HuH-7 (cell line): Measurements from ENCODE around the gene USP17L26.
"Not testable (repeated sequence)": the region's sequence is repeated elsewhere in the genome, so short reads cannot be mapped to it uniquely, and the experiment has no call there.

Experiments used
- DNase-seq: peaks from one replicate; pipeline ENCODE4 v3.0.0; 2011; ENCODE audit warnings: low spot score

The USP17L26 gene, protein sequence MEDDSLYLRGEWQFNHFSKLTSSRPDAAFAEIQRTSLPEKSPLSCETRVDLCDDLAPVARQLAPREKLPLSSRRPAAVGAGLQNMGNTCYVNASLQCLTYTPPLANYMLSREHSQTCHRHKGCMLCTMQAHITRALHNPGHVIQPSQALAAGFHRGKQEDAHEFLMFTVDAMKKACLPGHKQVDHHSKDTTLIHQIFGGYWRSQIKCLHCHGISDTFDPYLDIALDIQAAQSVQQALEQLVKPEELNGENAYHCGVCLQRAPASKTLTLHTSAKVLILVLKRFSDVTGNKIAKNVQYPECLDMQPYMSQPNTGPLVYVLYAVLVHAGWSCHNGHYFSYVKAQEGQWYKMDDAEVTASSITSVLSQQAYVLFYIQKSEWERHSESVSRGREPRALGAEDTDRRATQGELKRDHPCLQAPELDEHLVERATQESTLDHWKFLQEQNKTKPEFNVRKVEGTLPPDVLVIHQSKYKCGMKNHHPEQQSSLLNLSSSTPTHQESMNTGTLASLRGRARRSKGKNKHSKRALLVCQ

DNA sequence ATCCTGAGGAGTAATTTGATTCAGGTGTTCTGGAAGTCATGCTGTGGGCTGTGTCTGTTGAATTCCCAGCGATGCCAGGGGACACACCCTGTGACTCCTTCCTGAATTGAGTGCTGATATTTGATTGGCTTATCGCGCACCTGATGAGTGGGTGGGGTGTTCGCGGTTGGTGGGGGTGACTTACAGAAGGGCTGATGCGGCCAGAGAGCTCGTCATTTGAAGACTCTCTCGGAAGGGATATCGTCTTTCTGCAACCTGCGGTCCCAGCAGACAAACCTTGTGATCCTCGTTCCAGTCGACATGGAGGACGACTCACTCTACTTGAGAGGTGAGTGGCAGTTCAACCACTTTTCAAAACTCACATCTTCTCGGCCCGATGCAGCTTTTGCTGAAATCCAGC, at the start of gene USP17L26:
Gene USP17L26 (plus strand): TSS at position 301 of the 400 bp plus-strand sequence. CDS start 0 bp downstream, at position 301.
- not testable (repeated sequence) for DNase-seq

DNA sequence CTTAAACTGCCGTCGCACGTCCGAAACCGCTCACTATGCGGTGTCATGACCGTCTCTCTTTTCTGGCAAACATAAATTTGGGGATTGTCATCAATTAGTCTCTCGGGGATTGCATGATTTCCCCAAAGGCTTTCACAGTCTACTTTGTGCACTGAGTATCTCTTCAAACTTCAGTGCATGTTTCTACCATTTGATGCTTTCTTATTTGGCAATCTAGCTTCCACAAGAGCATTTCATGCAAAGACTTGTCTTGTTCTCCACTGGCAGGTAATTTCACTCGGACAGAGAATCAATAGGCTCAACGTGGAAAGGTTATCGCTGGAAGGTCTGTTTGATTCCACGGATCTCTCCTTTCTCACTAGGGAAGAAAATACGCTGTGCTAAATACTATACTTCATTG, 10.3 kb upstream of the USP17L26 start:
- DNase-seq: not testable (repeated sequence)

DNA sequence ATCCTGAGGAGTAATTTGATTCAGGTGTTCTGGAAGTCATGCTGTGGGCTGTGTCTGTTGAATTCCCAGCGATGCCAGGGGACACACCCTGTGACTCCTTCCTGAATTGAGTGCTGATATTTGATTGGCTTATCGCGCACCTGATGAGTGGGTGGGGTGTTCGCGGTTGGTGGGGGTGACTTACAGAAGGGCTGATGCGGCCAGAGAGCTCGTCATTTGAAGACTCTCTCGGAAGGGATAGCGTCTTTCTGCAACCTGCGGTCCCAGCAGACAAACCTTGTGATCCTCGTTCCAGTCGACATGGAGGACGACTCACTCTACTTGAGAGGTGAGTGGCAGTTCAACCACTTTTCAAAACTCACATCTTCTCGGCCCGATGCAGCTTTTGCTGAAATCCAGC, 9.6 kb upstream of the USP17L26 start, which contains the start of gene USP17L24:
Gene USP17L24 (plus strand): TSS at position 301 of the 400 bp plus-strand sequence. CDS start 0 bp downstream, at position 301.
- not testable (repeated sequence) for DNase-seq

DNA sequence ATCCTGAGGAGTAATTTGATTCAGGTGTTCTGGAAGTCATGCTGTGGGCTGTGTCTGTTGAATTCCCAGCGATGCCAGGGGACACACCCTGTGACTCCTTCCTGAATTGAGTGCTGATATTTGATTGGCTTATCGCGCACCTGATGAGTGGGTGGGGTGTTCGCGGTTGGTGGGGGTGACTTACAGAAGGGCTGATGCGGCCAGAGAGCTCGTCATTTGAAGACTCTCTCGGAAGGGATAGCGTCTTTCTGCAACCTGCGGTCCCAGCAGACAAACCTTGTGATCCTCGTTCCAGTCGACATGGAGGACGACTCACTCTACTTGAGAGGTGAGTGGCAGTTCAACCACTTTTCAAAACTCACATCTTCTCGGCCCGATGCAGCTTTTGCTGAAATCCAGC, 4.8 kb upstream of the USP17L26 start, which contains the start of gene USP17L25:
Gene USP17L25 (plus strand): TSS at position 301 of the 400 bp plus-strand sequence. CDS start 0 bp downstream, at position 301.
- not testable (repeated sequence) for DNase-seq

DNA sequence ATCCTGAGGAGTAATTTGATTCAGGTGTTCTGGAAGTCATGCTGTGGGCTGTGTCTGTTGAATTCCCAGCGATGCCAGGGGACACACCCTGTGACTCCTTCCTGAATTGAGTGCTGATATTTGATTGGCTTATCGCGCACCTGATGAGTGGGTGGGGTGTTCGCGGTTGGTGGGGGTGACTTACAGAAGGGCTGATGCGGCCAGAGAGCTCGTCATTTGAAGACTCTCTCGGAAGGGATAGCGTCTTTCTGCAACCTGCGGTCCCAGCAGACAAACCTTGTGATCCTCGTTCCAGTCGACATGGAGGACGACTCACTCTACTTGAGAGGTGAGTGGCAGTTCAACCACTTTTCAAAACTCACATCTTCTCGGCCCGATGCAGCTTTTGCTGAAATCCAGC, 4.6 kb downstream of the USP17L26 start, which contains the start of gene USP17L5:
Gene USP17L5 (plus strand): TSS at position 301 of the 400 bp plus-strand sequence. CDS start 0 bp downstream, at position 301.
- not testable (repeated sequence) for DNase-seq

DNA sequence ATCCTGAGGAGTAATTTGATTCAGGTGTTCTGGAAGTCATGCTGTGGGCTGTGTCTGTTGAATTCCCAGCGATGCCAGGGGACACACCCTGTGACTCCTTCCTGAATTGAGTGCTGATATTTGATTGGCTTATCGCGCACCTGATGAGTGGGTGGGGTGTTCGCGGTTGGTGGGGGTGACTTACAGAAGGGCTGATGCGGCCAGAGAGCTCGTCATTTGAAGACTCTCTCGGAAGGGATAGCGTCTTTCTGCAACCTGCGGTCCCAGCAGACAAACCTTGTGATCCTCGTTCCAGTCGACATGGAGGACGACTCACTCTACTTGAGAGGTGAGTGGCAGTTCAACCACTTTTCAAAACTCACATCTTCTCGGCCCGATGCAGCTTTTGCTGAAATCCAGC, 9.4 kb downstream of the USP17L26 start, which contains the start of gene USP17L27:
Gene USP17L27 (plus strand): TSS at position 301 of the 400 bp plus-strand sequence. CDS start 0 bp downstream, at position 301.
- not testable (repeated sequence) for DNase-seq

DNA sequence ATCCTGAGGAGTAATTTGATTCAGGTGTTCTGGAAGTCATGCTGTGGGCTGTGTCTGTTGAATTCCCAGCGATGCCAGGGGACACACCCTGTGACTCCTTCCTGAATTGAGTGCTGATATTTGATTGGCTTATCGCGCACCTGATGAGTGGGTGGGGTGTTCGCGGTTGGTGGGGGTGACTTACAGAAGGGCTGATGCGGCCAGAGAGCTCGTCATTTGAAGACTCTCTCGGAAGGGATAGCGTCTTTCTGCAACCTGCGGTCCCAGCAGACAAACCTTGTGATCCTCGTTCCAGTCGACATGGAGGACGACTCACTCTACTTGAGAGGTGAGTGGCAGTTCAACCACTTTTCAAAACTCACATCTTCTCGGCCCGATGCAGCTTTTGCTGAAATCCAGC, 14.1 kb downstream of the USP17L26 start, which contains the start of gene USP17L28:
Gene USP17L28 (plus strand): TSS at position 301 of the 400 bp plus-strand sequence. CDS start 0 bp downstream, at position 301.
- not testable (repeated sequence) for DNase-seq

DNA sequence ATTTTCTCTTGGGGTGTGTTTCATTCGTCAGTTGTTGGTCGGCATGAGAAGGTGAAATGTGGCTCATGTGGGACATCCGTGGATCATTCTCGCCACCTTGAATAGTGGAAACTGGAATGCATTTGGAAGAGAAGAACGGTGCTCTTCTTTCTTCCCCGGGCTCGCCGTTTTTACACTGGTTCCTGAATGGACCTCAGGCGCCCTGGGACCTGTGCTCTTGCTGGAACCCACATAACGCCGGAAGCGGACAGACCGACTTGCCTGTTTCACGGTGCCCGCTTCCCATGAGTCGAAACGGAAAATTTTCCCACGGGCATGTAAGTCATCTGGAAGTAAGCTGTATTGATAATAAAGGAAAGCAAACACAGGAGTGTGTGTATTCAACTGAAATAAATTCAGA, 16.4 kb downstream of the USP17L26 start:
- DNase-seq: not testable (repeated sequence)

DNA sequence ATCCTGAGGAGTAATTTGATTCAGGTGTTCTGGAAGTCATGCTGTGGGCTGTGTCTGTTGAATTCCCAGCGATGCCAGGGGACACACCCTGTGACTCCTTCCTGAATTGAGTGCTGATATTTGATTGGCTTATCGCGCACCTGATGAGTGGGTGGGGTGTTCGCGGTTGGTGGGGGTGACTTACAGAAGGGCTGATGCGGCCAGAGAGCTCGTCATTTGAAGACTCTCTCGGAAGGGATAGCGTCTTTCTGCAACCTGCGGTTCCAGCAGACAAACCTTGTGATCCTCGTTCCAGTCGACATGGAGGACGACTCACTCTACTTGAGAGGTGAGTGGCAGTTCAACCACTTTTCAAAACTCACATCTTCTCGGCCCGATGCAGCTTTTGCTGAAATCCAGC, 18.9 kb downstream of the USP17L26 start, which contains the start of gene USP17L29:
Gene USP17L29 (plus strand): TSS at position 301 of the 400 bp plus-strand sequence. CDS start 0 bp downstream, at position 301.
- DNase-seq: not testable (repeated sequence)

DNA sequence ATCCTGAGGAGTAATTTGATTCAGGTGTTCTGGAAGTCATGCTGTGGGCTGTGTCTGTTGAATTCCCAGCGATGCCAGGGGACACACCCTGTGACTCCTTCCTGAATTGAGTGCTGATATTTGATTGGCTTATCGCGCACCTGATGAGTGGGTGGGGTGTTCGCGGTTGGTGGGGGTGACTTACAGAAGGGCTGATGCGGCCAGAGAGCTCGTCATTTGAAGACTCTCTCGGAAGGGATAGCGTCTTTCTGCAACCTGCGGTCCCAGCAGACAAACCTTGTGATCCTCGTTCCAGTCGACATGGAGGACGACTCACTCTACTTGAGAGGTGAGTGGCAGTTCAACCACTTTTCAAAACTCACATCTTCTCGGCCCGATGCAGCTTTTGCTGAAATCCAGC, 28.4 kb downstream of the USP17L26 start, which contains the start of gene USP17L30:
Gene USP17L30 (plus strand): TSS at position 301 of the 400 bp plus-strand sequence. CDS start 0 bp downstream, at position 301.
- not testable (repeated sequence) for DNase-seq

DNA sequence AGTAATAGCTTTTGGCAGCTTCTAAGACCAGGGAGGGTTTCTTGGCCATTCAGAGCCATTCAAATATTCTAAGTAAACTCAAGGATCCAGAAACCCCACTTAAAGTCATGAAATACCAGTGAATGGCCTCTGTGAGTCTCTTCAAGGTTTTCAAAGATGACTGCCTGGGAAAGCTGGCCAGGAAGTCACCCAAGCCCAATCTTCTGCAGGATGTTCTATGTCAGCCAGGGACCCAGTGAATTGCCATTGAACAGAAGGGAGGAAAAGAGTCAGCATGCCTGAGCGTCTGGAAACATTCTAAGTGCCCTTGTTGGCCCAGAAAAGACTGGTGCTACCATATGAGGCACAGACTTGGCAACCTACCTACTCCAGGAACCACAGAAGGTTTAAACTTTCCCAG, 45.4 kb downstream of the USP17L26 start:
- DNase-seq: not testable (repeated sequence)

DNA sequence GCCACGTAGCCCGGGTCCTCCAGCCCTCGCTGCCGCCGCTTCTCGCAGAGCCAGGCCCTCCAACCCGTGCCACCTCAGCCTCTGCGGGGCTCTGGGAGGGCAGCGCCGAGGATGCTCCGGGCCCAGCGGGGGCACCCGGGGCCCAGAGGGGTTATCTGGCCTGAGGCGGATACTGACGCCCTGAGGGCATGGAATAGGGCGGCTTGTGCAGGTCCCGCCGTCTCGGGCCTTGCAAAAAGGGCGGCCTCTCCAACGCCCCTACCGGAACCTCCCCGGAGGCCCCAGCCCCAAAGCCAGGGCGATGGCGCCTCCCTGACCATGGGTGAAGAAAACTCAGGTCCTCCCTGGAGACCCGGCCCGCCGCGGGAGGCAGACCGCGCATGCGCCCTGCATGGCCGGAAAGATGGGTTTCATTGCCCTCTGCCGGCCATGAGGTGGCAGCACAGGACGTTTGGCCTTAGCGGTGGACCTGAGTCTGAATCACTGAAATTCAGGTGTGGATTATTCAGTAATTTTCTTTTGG, 46.6 kb downstream of the USP17L26 start:
- peak; percentile 1 for DNase-seq

DNA sequence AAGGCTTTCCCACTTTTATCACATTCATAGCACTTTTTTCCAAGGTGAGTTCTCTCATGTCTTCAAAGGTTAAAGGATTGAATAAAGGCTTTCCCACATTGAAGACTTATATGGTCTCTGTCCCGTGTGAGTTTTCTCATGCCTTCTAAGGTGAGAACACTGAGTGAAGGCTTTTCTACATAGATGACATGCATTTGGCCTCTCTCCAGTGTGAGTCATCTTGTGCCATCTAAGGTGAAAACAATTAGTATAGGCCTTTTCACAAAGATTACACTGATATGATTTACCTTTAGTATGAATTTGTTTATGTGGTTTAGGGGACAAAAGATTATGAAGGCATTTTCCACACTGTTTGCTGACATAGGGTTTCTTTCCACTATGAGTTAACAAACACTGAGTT, 49.7 kb downstream of the USP17L26 start:
- no peak for DNase-seq
